GM21526 (cell line): ENCODE measurements around the gene MRPS25.

Source experiments
- ATAC-seq: cut with Tn5 transposase; IDR thresholded peaks from one replicate; pipeline ENCODE4 v1.9.1; 2021; ENCODE audit warnings: moderate library complexity; ENCODE audit not compliant: unreplicated experiment, low FRiP score

Gene MRPS25

GRCh38 chr3:15064835-15065549 is at the start of gene MRPS25:
Gene MRPS25 (minus strand): TSS chr3:15065315. CDS start chr3:15065194, 121 bp downstream.
- peak; percentile 95 for ATAC-seq

GRCh38 chr3:15113884-15114283 is 48.8 kb upstream of the MRPS25 start:
- no peak for ATAC-seq

GRCh38 chr3:15113471-15113870 is 48.4 kb upstream of the MRPS25 start:
- ATAC-seq, result no peak

GRCh38 chr3:15112011-15112410 is 46.9 kb upstream of the MRPS25 start:
- ATAC-seq, result no peak

GRCh38 chr3:15110206-15110605 is 45.1 kb upstream of the MRPS25 start:
- no peak for ATAC-seq

GRCh38 chr3:15108869-15109268 is 43.8 kb upstream of the MRPS25 start:
- ATAC-seq, result no peak

- no peak for ATAC-seq
Observed at GRCh38 chr3:15108082-15108545, 43.0 kb upstream of the MRPS25 start.

- ATAC-seq, result no peak
Observed at GRCh38 chr3:15107075-15107947, 42.2 kb upstream of the MRPS25 start.

GRCh38 chr3:15102836-15103235 is 37.7 kb upstream of the MRPS25 start:
- no peak for ATAC-seq

GRCh38 chr3:15102256-15102655 is 37.1 kb upstream of the MRPS25 start:
- ATAC-seq, result no peak

- no peak for ATAC-seq
Observed at GRCh38 chr3:15099364-15100098, 34.4 kb upstream of the MRPS25 start.

- peak; percentile 85 for ATAC-seq
Observed at GRCh38 chr3:15098503-15099363, 33.6 kb upstream of the MRPS25 start, which contains the start of gene RBSN. Gene RBSN (minus strand): TSS chr3:15099148. CDS start chr3:15096120, 3,028 bp downstream.

- ATAC-seq, result no peak
Observed at GRCh38 chr3:15097891-15098290, 32.8 kb upstream of the MRPS25 start.

- ATAC-seq, result no peak
Observed at GRCh38 chr3:15096046-15096445, 30.9 kb upstream of the MRPS25 start.

- no peak for ATAC-seq
Observed at GRCh38 chr3:15094187-15094875, 29.2 kb upstream of the MRPS25 start.

GRCh38 chr3:15092686-15093085 is 27.6 kb upstream of the MRPS25 start:
- ATAC-seq, result no peak

- no peak for ATAC-seq
Observed at GRCh38 chr3:15091575-15091974, 26.5 kb upstream of the MRPS25 start.

- ATAC-seq, result no peak
Observed at GRCh38 chr3:15089201-15089600, 24.1 kb upstream of the MRPS25 start.

- no peak for ATAC-seq
Observed at GRCh38 chr3:15086699-15087098, 21.6 kb upstream of the MRPS25 start.
